ENCODE data around the gene C16orf87. TPM values are rescaled to one million over a fixed set of nuclear protein-coding genes. Genes with fewer than 3 reads are reported as not detected.

Gene C16orf87
- total RNA-seq, 1 experiment from 2014 or later = 10.2 TPM

GRCh38 chr16:46848768-46849764, 18.1 kb upstream of the C16orf87 start (continued):
- TF ChIP-seq ZBTB33 (IDR thresholded peaks at IDR 0.05; ENCODE audit: extremely low read depth, insufficient replicate concordance, low read length) = no peak

- Histone ChIP-seq H3K4me3 (replicated peaks in 1 of 2; ENCODE audit: low read depth in 1 of 2, low read length in 2 of 2) (no peak overlapping the region), H3K9me2 (ENCODE audit: insufficient read depth) (no peaks in the 10 kb centered on the region), H4K20me1 (ENCODE audit: insufficient read depth) (no peaks in the 10 kb centered on the region), H3K79me2 (ENCODE audit: insufficient read depth, low read length) (no peaks in the 10 kb centered on the region), H3K27me3 (ENCODE audit: insufficient read depth, low read length) (no peaks in the 10 kb centered on the region), H3K4me1 (ENCODE audit: control insufficient read depth in 1 of 2, insufficient read depth in 2 of 2, low read length in 2 of 2) (no peaks in the 10 kb centered on the region), H3K9me3 (ENCODE audit: control insufficient read depth in 1 of 2, insufficient read depth in 1 of 2, low read depth in 1 of 2, low read length in 2 of 2) (no peaks in the 10 kb centered on the region), H3K9ac (ENCODE audit: low read length) (no peak overlapping the region), H3K27ac (ENCODE audit: low read depth, low read length) (no peak overlapping the region), H3K4me2 (ENCODE audit: low read length) (no peak overlapping the region), H3K36me3 (ENCODE audit: control insufficient read depth in 1 of 2, insufficient read depth in 2 of 2, low read length in 2 of 2) (no peaks in the 10 kb centered on the region), H2AFZ (ENCODE audit: low read depth, low read length, poor library complexity, severe bottlenecking) (no peak overlapping the region)
- ChIA-PET POLR2A (no interaction called here), RAD21 (ENCODE audit: low non-redundant PET in 1 of 2, low total read pairs in 2 of 2, uncharacterized antibody in 2 of 2, unreplicated experiment in 2 of 2) (no interaction called here), CTCF (no interaction called here)
- no peak for ATAC-seq
- intact Hi-C loops (cut with micrococcal nuclease) = no loop called here
- DNase-seq (ENCODE audit: low read depth, low spot score) = no peak
- no TSS peak for BruUV-seq (replicated peaks)
- TF ChIP-seq SP1 (IDR thresholded peaks at IDR 0.05; ENCODE audit: low read depth) (no peak), ATF3 (IDR thresholded peaks at IDR 0.05) (no peak)
Measured at GRCh38 chr16:46845952-46846351, 15.0 kb upstream of the C16orf87 start.

Data from HCT116 (cell line).